PC-9 (cell line): ENCODE data around the gene MBNL2. TPM values are rescaled to one million over a fixed set of nuclear protein-coding genes. Genes with fewer than 3 reads are reported as not detected.

Source experiments
- BruUV-seq: library from RNA; stranded (reverse); fragments of 400-500 nt; replicated peaks from 2 replicates; lab custom pipeline; 2021; lab: Mats Ljungman, UMichigan
- CTCF ChIA-PET: fragments of 300-600 bp; sonication (Branson Sonifier 250); formaldehyde crosslinking; loops from one replicate; lab custom pipeline; 2022; ENCODE audit warnings: antibody characterized with exemption; lab: Charles Lee
- POLR2A ChIA-PET: fragments of 300-600 bp; sonication (Branson Sonifier 250); formaldehyde crosslinking; loops from one replicate; lab custom pipeline; 2022; ENCODE audit warnings: antibody characterized with exemption; ENCODE audit not compliant: unreplicated experiment; lab: Charles Lee
- DNase-seq, 2 experiments: peaks; one replicate each; pipeline versions ENCODE4 v3.0.0 to v3.0.0-alpha.2; 2015 to 2022; ENCODE audit warnings: mixed read lengths in 1 of 2
- H2AFZ ChIP-seq: fragments of 200-600 bp; sonication (generic); 2 replicates; pipeline ENCODE4 v1.8.1; 2017; ENCODE audit warnings: antibody characterized with exemption
- H3F3A ChIP-seq: fragments of 200-600 bp; sonication (generic); 2 replicates; pipeline ENCODE4 v1.8.1; 2017; ENCODE audit warnings: antibody characterized with exemption, mild to moderate bottlenecking, low read depth; ENCODE audit not compliant: insufficient read depth
- H3K27ac ChIP-seq: fragments of 200-600 bp; sonication (generic); 2 replicates; pipeline ENCODE4 v1.6.1; 2016; ENCODE audit warnings: mixed run types
- H3K27me3 ChIP-seq: fragments of 200-600 bp; sonication (generic); 2 replicates; pipeline ENCODE4 v1.6.1; 2016; ENCODE audit warnings: low read depth, mixed run types; ENCODE audit not compliant: insufficient read depth
- H3K36me3 ChIP-seq: fragments of 200-600 bp; sonication (generic); 2 replicates; pipeline ENCODE4 v1.6.1; 2016; ENCODE audit warnings: low read depth, mixed run types
- H3K4me1 ChIP-seq: fragments of 200-600 bp; sonication (generic); replicated peaks from 2 replicates; pipeline ENCODE4 v1.6.1; 2016; ENCODE audit warnings: mixed run types; ENCODE audit not compliant: insufficient read depth
- H3K4me2 ChIP-seq: fragments of 200-600 bp; sonication (generic); 2 replicates; pipeline ENCODE4 v1.6.1; 2017; ENCODE audit warnings: mixed run types
- H3K4me3 ChIP-seq: fragments of 200-600 bp; sonication (generic); 2 replicates; pipeline ENCODE4 v1.6.1; 2016; ENCODE audit warnings: mixed run types
- H3K79me2 ChIP-seq: fragments of 200-600 bp; sonication (generic); 2 replicates; pipeline ENCODE4 v1.6.1; 2017; ENCODE audit warnings: low read depth, mixed run types
- H3K9me2 ChIP-seq: fragments of 200-600 bp; sonication (generic); 2 replicates; pipeline ENCODE4 v1.8.1; 2017; ENCODE audit warnings: mild to moderate bottlenecking; ENCODE audit not compliant: insufficient read depth
- H3K9me3 ChIP-seq: fragments of 200-600 bp; sonication (generic); 2 replicates; pipeline ENCODE4 v1.8.1; 2016; ENCODE audit warnings: low read depth; ENCODE audit not compliant: insufficient read depth
- H4K20me1 ChIP-seq: fragments of 200-600 bp; sonication (generic); 2 replicates; pipeline ENCODE4 v1.8.1; 2017; ENCODE audit not compliant: insufficient read depth
- EZH2 ChIP-seq: fragments of 200-600 bp; sonication (generic); IDR thresholded peaks from 2 replicates; pipeline ENCODE4 v1.8.0; 2017; ENCODE audit warnings: antibody characterized with exemption, low read depth
- intact Hi-C: fragments of 100-400 bp; cut with micrococcal nuclease; formaldehyde crosslinking; loops from one replicate; pipeline ENCODE4 v1.10.0; 2022; ENCODE audit not compliant: unreplicated experiment
- total RNA-seq: library from RNA; stranded (reverse); gene quantifications from 2 replicates; pipeline ENCODE4 v1.2.3, GENCODE V29; 2021
- TF ChIP-seq, protein P1 (sequence below): fragments of 200-600 bp; sonication (generic); conservative IDR thresholded peaks from 2 replicates; pipeline ENCODE4 v1.6.1; 2017; ENCODE audit warnings: mixed run types, antibody characterized with exemption, mild to moderate bottlenecking, moderate library complexity

MBNL2 gene
- total RNA-seq, 1 experiment from 2014 or later, result 91.3 TPM

GRCh38 chr13:97263160-97263559 is 41.0 kb downstream of the MBNL2 start:
- Histone ChIP-seq H2AFZ (no peak overlapping the region), H3K79me2 (peaks cover 96% of the 10 kb centered on the region), H3K27ac (no peak overlapping the region), H3K9me3 (no peaks in the 10 kb centered on the region), H3K27me3 (no peaks in the 10 kb centered on the region), H3K4me2 (no peak overlapping the region), H3K9me2 (no peaks in the 10 kb centered on the region), H3F3A (peaks cover 34% of the 10 kb centered on the region), H3K4me3 (no peak overlapping the region), H3K36me3 (peaks cover 68% of the 10 kb centered on the region), H3K4me1 (peaks cover 42% of the 10 kb centered on the region), H4K20me1 (peaks cover 3% of the 10 kb centered on the region)
- no peak for DNase-seq
- ChIA-PET POLR2A (no interaction called here), CTCF (no interaction called here)
- TF ChIP-seq, protein P1, sequence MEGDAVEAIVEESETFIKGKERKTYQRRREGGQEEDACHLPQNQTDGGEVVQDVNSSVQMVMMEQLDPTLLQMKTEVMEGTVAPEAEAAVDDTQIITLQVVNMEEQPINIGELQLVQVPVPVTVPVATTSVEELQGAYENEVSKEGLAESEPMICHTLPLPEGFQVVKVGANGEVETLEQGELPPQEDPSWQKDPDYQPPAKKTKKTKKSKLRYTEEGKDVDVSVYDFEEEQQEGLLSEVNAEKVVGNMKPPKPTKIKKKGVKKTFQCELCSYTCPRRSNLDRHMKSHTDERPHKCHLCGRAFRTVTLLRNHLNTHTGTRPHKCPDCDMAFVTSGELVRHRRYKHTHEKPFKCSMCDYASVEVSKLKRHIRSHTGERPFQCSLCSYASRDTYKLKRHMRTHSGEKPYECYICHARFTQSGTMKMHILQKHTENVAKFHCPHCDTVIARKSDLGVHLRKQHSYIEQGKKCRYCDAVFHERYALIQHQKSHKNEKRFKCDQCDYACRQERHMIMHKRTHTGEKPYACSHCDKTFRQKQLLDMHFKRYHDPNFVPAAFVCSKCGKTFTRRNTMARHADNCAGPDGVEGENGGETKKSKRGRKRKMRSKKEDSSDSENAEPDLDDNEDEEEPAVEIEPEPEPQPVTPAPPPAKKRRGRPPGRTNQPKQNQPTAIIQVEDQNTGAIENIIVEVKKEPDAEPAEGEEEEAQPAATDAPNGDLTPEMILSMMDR, result no peak
- no TSS peak for BruUV-seq
- intact Hi-C loops, result no loop called here

GRCh38 chr13:97264663-97265062 is 42.5 kb downstream of the MBNL2 start:
- ChIA-PET CTCF (no interaction called here), POLR2A (no interaction called here)
- H3K4me1 ChIP-seq, result peaks cover 27% of the 10 kb centered on the region
- intact Hi-C loops, result no loop called here
- peak overlapping the region; percentile 11 for H3K27ac ChIP-seq
- no peak for DNase-seq
- peaks cover 6% of the 10 kb centered on the region for H4K20me1 ChIP-seq
- no peak overlapping the region for H3K4me3 ChIP-seq
- no peak overlapping the region for H2AFZ ChIP-seq
- H3K79me2 ChIP-seq, result peaks cover 97% of the 10 kb centered on the region
- peaks cover 64% of the 10 kb centered on the region for H3K36me3 ChIP-seq
- H3K4me2 ChIP-seq, result no peak overlapping the region
- H3F3A ChIP-seq, result peaks cover 31% of the 10 kb centered on the region
- no TSS peak for BruUV-seq
- no peak for TF ChIP-seq EZH2
- TF ChIP-seq, protein P1, result no peak
- no peaks in the 10 kb centered on the region for H3K9me2 ChIP-seq
- H3K27me3 ChIP-seq, result no peaks in the 10 kb centered on the region
- no peaks in the 10 kb centered on the region for H3K9me3 ChIP-seq

DNA sequence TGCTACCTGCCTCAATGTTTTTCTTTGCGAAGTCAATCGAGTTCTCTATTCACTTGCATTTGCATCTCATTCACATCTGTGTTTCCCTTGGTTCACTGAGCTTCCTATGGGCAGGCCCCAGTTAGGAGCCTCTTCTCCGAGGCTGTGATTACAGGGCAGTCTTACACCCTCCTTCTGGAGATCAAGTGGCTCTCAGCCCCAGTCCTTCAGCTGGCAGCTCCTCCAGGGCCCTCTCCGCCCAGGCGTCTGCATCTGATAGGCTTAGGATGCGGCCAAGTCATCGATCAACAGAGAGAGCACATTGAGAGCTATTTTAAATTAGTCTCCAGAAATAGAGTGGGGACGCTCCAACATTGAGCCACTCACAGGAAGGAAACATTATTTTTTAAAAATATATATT is 44.2 kb downstream of the MBNL2 start:
- Histone ChIP-seq H4K20me1 (peaks cover 6% of the 10 kb centered on the region), H3K4me2 (no peak overlapping the region), H3K9me3 (no peaks in the 10 kb centered on the region), H3F3A (peaks cover 25% of the 10 kb centered on the region), H3K36me3 (peaks cover 63% of the 10 kb centered on the region), H3K27ac (no peak overlapping the region), H3K27me3 (no peaks in the 10 kb centered on the region), H2AFZ (no peak overlapping the region), H3K79me2 (peaks cover 97% of the 10 kb centered on the region), H3K9me2 (no peaks in the 10 kb centered on the region), H3K4me1 (peaks cover 11% of the 10 kb centered on the region), H3K4me3 (no peak overlapping the region)
- intact Hi-C loops, result no loop called here
- TF ChIP-seq, protein P1, result no peak
- TF ChIP-seq EZH2, result no peak
- BruUV-seq, result no TSS peak
- ChIA-PET CTCF (no interaction called here), POLR2A (interaction anchor here (0.5 kb wide), 1 partner anchor 61 kb away, joined by 3 read pairs; no protein-coding TSS in a partner anchor)
- DNase-seq, result no peak
